HepG2 (cell line): ENCODE data around the gene PCGF6. TPM values are rescaled to one million over a fixed set of nuclear protein-coding genes. Genes with fewer than 3 reads are reported as not detected.

Experiments used
- ATAC-seq: fragments of 200-7000 bp; cut with Tn5 transposase; 3 replicates; pipeline ENCODE4 v1.9.1; 2020; ENCODE audit warnings: mild to moderate bottlenecking, moderate library complexity
- BruUV-seq: library from RNA; stranded (reverse); fragments of 400-500 nt; replicated peaks from 2 replicates; lab custom pipeline; 2021; lab: Mats Ljungman, UMichigan
- CTCF ChIA-PET: fragments of 300-600 bp; formaldehyde crosslinking; extraction: SDS; loops from one replicate; lab custom pipeline; 2021; ENCODE audit warnings: low total read pairs, inconsistent platforms, low intra/inter-chr PET ratio; lab: Yijun Ruan, JAX
- POLR2A ChIA-PET: fragments of 350-600 bp; sonication (Branson Sonifier 250); formaldehyde crosslinking; loops from one replicate; lab custom pipeline; 2020; ENCODE audit warnings: antibody characterized with exemption, inconsistent platforms; lab: Yijun Ruan, JAX
- DNase-seq: peaks from one replicate; pipeline ENCODE4 v3.0.0-alpha.2; 2015; ENCODE audit warnings: low spot score
- FAIRE-seq: peaks from 3 replicates; lab custom pipeline; 2011; peaks lifted over from hg19 to GRCh38; lab: Jason Lieb, UNC
- H2AFZ ChIP-seq: one replicate; pipeline ENCODE4 v1.6.1; 2011; ENCODE audit warnings: low read length, inconsistent platforms
- H3K27ac ChIP-seq: fragments of 300-600 bp; 3 replicates; pipeline ENCODE4 v1.8.0; 2011; ENCODE audit warnings: mixed run types, mild to moderate bottlenecking, mixed read lengths, low read length, inconsistent platforms; ENCODE audit not compliant: insufficient read depth; ENCODE audit errors: extremely low read length
- H3K27me3 ChIP-seq, 2 experiments: fragments of 200-600 bp in 1 of 2; 2 replicates in 1 of 2; 3 replicates in 1 of 2; pipeline versions ENCODE4 v1.6.0 to v1.8.0; 2011; ENCODE audit warnings: low read length in 2 of 2, mild to moderate bottlenecking in 2 of 2, moderate library complexity in 2 of 2, inconsistent platforms in 1 of 2; ENCODE audit not compliant: insufficient read depth in 2 of 2, control insufficient read depth in 1 of 2
- H3K36me3 ChIP-seq, 2 experiments: fragments of 200-600 bp in 1 of 2; replicated peaks in 1 of 2; 2 replicates in 1 of 2; 3 replicates in 1 of 2; pipeline versions ENCODE4 v1.5.1 to v1.8.0; 2011; ENCODE audit warnings: low read length in 2 of 2, inconsistent platforms in 1 of 2; ENCODE audit not compliant: insufficient read depth in 2 of 2, control insufficient read depth in 1 of 2
- H3K4me1 ChIP-seq: 2 replicates; pipeline ENCODE4 v1.5.1; 2012; ENCODE audit warnings: low read length, inconsistent platforms; ENCODE audit not compliant: insufficient read depth
- H3K4me2 ChIP-seq: 2 replicates; pipeline ENCODE4 v1.6.0; 2011; ENCODE audit warnings: low read depth, low read length, inconsistent platforms
- H3K4me3 ChIP-seq, 3 experiments: fragments of 200-600 bp in 1 of 3; sonication (generic), shearing (Covaris generic) in 1 of 3; replicated peaks in 1 of 3; 2 replicates each; pipeline ENCODE4 v1.5.1; 2011 to 2016; ENCODE audit warnings: low read length in 3 of 3, inconsistent platforms in 2 of 3, low read depth in 2 of 3, mild to moderate bottlenecking in 2 of 3, control low read depth in 1 of 3, mixed read lengths in 1 of 3; ENCODE audit not compliant: insufficient read depth in 1 of 3
- H3K79me2 ChIP-seq: one replicate; pipeline ENCODE4 v1.6.1; 2011; ENCODE audit warnings: low read length, inconsistent platforms; ENCODE audit not compliant: insufficient read depth
- H3K9ac ChIP-seq: 2 replicates; pipeline ENCODE4 v1.6.0; 2011; ENCODE audit warnings: mild to moderate bottlenecking, low read depth, low read length, inconsistent platforms; ENCODE audit not compliant: insufficient read depth
- H3K9me3 ChIP-seq: 2 replicates; pipeline ENCODE4 v1.5.1; 2012; ENCODE audit warnings: mild to moderate bottlenecking, low read length
- H4K20me1 ChIP-seq: 2 replicates; pipeline ENCODE4 v1.6.0; 2011; ENCODE audit warnings: inconsistent platforms, mild to moderate bottlenecking, low read length, moderate library complexity; ENCODE audit not compliant: insufficient read depth
- ATF4 ChIP-seq, 2 experiments: fragments of 450-650 bp in 1 of 2; sonication (generic) in 1 of 2; formaldehyde crosslinking; IDR thresholded peaks; 2 replicates each; pipeline versions ENCODE4 v1.5.0 to v1.8.0; 2020 to 2022; ENCODE audit warnings: mild to moderate bottlenecking in 1 of 2, missing genetic modification reagents in 1 of 2
- ATF7-NPFF ChIP-seq: sonication (generic); formaldehyde crosslinking; IDR thresholded peaks from 2 replicates; pipeline ENCODE4 v1.8.1; 2023; ENCODE audit warnings: mild to moderate bottlenecking, low read depth, missing genetic modification reagents, moderate library complexity
- CENPBD1 ChIP-seq: sonication (generic); formaldehyde crosslinking; IDR thresholded peaks from 2 replicates; pipeline ENCODE4 v1.8.0; 2022; ENCODE audit warnings: missing genetic modification reagents, low read depth, mild to moderate bottlenecking, borderline replicate concordance
- CHD4 ChIP-seq: fragments of 200-600 bp; sonication (generic); IDR thresholded peaks from 2 replicates; pipeline ENCODE4 v1.7.0; 2017; ENCODE audit warnings: mild to moderate bottlenecking, low read length, borderline replicate concordance
- CREBL2 ChIP-seq: sonication (generic); formaldehyde crosslinking; IDR thresholded peaks from 2 replicates; pipeline ENCODE4 v1.8.1; 2023; ENCODE audit warnings: missing genetic modification reagents, mild to moderate bottlenecking, borderline replicate concordance
- DMAP1 ChIP-seq: IDR thresholded peaks from 2 replicates; pipeline ENCODE4 v1.6.1; 2016
- DRAP1 ChIP-seq: IDR thresholded peaks from 2 replicates; pipeline ENCODE4 v1.6.1; 2016; ENCODE audit warnings: missing genetic modification reagents, missing compliant biosample characterization
- EED ChIP-seq: sonication (generic); formaldehyde crosslinking; IDR thresholded peaks from 2 replicates; pipeline ENCODE4 v1.5.0; 2020; ENCODE audit warnings: mild to moderate bottlenecking, missing genetic modification reagents
- GMEB2 ChIP-seq: IDR thresholded peaks from 2 replicates; pipeline ENCODE4 v1.6.1; 2016; ENCODE audit warnings: missing biosample characterization, missing genetic modification reagents, low read depth
- HNRNPH1 ChIP-seq: fragments of 200-400 bp; formaldehyde crosslinking; optimal IDR thresholded peaks from 2 replicates; pipeline ENCODE3; 2017; ENCODE audit warnings: mild to moderate bottlenecking, low read depth, low read length
- IKZF1 ChIP-seq: fragments of 450-650 bp; IDR thresholded peaks from 2 replicates; pipeline ENCODE4 v1.7.1; 2016
- KLF13 ChIP-seq: sonication (generic); formaldehyde crosslinking; IDR thresholded peaks from 2 replicates; pipeline ENCODE4 v1.4.0; 2020; ENCODE audit warnings: mild to moderate bottlenecking, missing genetic modification reagents
- MTA1 ChIP-seq: sonication (generic); formaldehyde crosslinking; IDR thresholded peaks from 2 replicates; pipeline ENCODE4 v1.4.0; 2020; ENCODE audit warnings: missing genetic modification reagents, mild to moderate bottlenecking, borderline replicate concordance
- NFATC3 ChIP-seq: sonication (generic); formaldehyde crosslinking; IDR thresholded peaks from 2 replicates; pipeline ENCODE4 v1.5.1; 2020; ENCODE audit warnings: mild to moderate bottlenecking, missing genetic modification reagents
- NR1H2 ChIP-seq: sonication (generic); formaldehyde crosslinking; IDR thresholded peaks from 2 replicates; pipeline ENCODE4 v1.8.1; 2022; ENCODE audit warnings: low read depth, missing genetic modification reagents, borderline replicate concordance
- PLSCR1 ChIP-seq: sonication (generic); formaldehyde crosslinking; IDR thresholded peaks from 2 replicates; pipeline ENCODE4 v1.5.0; 2020; ENCODE audit warnings: missing genetic modification reagents, mild to moderate bottlenecking, borderline replicate concordance
- RBM39 ChIP-seq: fragments of 200-400 bp; formaldehyde crosslinking; IDR thresholded peaks from one replicate; pipeline ENCODE4 v1.6.1; 2018; ENCODE audit warnings: antibody characterized with exemption, mild to moderate bottlenecking, low read depth, low read length; ENCODE audit not compliant: poor library complexity, severe bottlenecking
- SSRP1 ChIP-seq: IDR thresholded peaks from 2 replicates; pipeline ENCODE4 v1.6.1; 2016; ENCODE audit warnings: control low read depth
- TAF1 ChIP-seq: sonication (generic); formaldehyde crosslinking; IDR thresholded peaks from 2 replicates; pipeline ENCODE4 v1.4.0; 2020; ENCODE audit warnings: missing genetic modification reagents
- ZBTB3 ChIP-seq: sonication (generic); formaldehyde crosslinking; IDR thresholded peaks from 2 replicates; pipeline ENCODE4 v1.4.0; 2020; ENCODE audit warnings: low read depth, mild to moderate bottlenecking, moderate library complexity, missing genetic modification reagents, borderline replicate concordance
- ZBTB38 ChIP-seq: sonication (generic); formaldehyde crosslinking; IDR thresholded peaks from 2 replicates; pipeline ENCODE4 v1.5.1; 2020; ENCODE audit warnings: mild to moderate bottlenecking, missing genetic modification reagents
- ZNF616 ChIP-seq: sonication (generic); formaldehyde crosslinking; IDR thresholded peaks from 2 replicates; pipeline ENCODE4 v1.5.0; 2020; ENCODE audit warnings: low read depth, mild to moderate bottlenecking, missing genetic modification reagents
- WGBS: methylation state at CpG from one replicate; pipeline ENCODE4 v1.1.6; 2017; ENCODE audit warnings: low lambda C conversion rate; 5-methylcytosine and 5-hydroxymethylcytosine counted together
- in situ Hi-C: cut with HindIII; loops from 2 replicates; pipeline ENCODE4 v1.10.0; 2017; ENCODE audit warnings: low pct_unique_long_range_greater_than_20kb; ENCODE audit not compliant: extremely low pct_ligation_motif_present
- intact Hi-C: fragments of 100-400 bp; cut with micrococcal nuclease; formaldehyde crosslinking; loops from one replicate; pipeline ENCODE4 v1.10.0; 2022; ENCODE audit not compliant: unreplicated experiment
- polyA plus RNA-seq, 8 experiments: library from polyadenylated mRNA; depleted of rRNA in 3 of 8; stranded (reverse) in 7 of 8; unstranded in 1 of 8; fragments of >200 nt; fragmentation: Illumina TruSeq in 4 of 8; extraction: Trizol in 4 of 8; gene quantifications; 2 replicates each; pipeline versions ENCODE4 v1.2.1 to v1.2.3, GENCODE V29; 2011 to 2016; ENCODE audit warnings: low read depth in 4 of 8, missing spikeins in 1 of 8, mixed read lengths in 1 of 8; ENCODE audit not compliant: insufficient read depth in 1 of 8
- total RNA-seq, 5 experiments: library from RNA; depleted of rRNA; stranded (reverse); fragments of >200 nt; fragmentation: Illumina TruSeq; extraction: Trizol; gene quantifications; 2 replicates each; pipeline ENCODE4 v1.2.3, GENCODE V29; 2016; ENCODE audit warnings: low read depth in 1 of 5

PCGF6 gene
- total and polyA plus RNA-seq, 2 of the 13 experiments (the other 11 are each of a cell fraction or from before 2014, with no cell fraction given): 5.2 to 19.4 TPM

GRCh38 chr10:103278862-103279298 is 72.1 kb downstream of the PCGF6 start:
- no peak overlapping the region for H3K9ac ChIP-seq
- WGBS: 13% methylated on average over 11 of the region's 11 CpGs
- no peak for DNase-seq
- ChIA-PET POLR2A (no interaction called here), CTCF (no interaction called here)
- no peak overlapping the region for H3K4me3 ChIP-seq
- no peaks in the 10 kb centered on the region for H3K9me3 ChIP-seq
- H3K79me2 ChIP-seq: no peaks in the 10 kb centered on the region
- in situ Hi-C loops: no loop called here
- intact Hi-C loops: no loop called here
- H3K4me1 ChIP-seq: peaks cover 14% of the 10 kb centered on the region; the same call in 1 of the 2 replicates
- BruUV-seq: no TSS peak
- ATAC-seq: no peak
- H3K27me3 ChIP-seq: peaks cover 10 to 40% of the 10 kb centered on the region in 2 experiments; a peak in 4 of 5 replicates
- H3K27ac ChIP-seq: no peak overlapping the region
- H4K20me1 ChIP-seq: 0 out of 2 replicates have a peak, but pooled peaks cover 3% of the 10 kb centered on the region
- peak; percentile 61 for FAIRE-seq
- no peak overlapping the region for H3K4me2 ChIP-seq
- H3K36me3 ChIP-seq: no peaks in the 10 kb centered on the region
- no peak overlapping the region for H2AFZ ChIP-seq
- TF ChIP-seq CENPBD1 (CRISPR knock-in tag) (no peak), GMEB2 (CRISPR knock-in tag) (no peak), RBM39 (no peak), ZBTB38 (CRISPR knock-in tag) (0 out of 2 replicates have a peak, but pooled peaks have one; percentile 20), ZBTB3 (no peak), NR1H2 (CRISPR knock-in tag) (no peak), IKZF1 (no peak), CREBL2 (CRISPR knock-in tag) (no peak), ATF7-NPFF (CRISPR knock-in tag) (no peak), PLSCR1 (CRISPR knock-in tag) (no peak), NFATC3 (no peak), ZNF616 (CRISPR knock-in tag) (no peak), MTA1 (CRISPR knock-in tag) (no peak), DRAP1 (no peak), DMAP1 (CRISPR knock-in tag) (no peak), CHD4 (no peak), EED (CRISPR knock-in tag) (no peak), SSRP1 (no peak), TAF1 (CRISPR knock-in tag) (no peak), ATF4 (CRISPR knock-in tag; IDR thresholded peaks at IDR 0.05) (no peak), KLF13 (no peak), HNRNPH1 (no peak)
